G401 (cell line): ENCODE results near the gene ZBTB45. TPM values are rescaled to one million over a fixed set of nuclear protein-coding genes. Genes with fewer than 3 reads are reported as not detected.

Experiments
- DNase-seq: peaks from one replicate; pipeline ENCODE4 v3.0.0-alpha.2; 2015; ENCODE audit warnings: low spot score
- in situ Hi-C: cut with HindIII; loops from 2 replicates; pipeline ENCODE4 v1.10.0; 2016; ENCODE audit warnings: low sequenced_read_pairs, mixed read lengths
- total RNA-seq: library from RNA; depleted of rRNA; stranded (reverse); fragments of >200 nt; shearing (Covaris generic); gene quantifications from 2 replicates; pipeline ENCODE4 v1.2.3, GENCODE V29; 2014; rRNA removed

Gene ZBTB45
- 6.1 and 6.6 TPM in 2 replicates for total RNA-seq

DNA sequence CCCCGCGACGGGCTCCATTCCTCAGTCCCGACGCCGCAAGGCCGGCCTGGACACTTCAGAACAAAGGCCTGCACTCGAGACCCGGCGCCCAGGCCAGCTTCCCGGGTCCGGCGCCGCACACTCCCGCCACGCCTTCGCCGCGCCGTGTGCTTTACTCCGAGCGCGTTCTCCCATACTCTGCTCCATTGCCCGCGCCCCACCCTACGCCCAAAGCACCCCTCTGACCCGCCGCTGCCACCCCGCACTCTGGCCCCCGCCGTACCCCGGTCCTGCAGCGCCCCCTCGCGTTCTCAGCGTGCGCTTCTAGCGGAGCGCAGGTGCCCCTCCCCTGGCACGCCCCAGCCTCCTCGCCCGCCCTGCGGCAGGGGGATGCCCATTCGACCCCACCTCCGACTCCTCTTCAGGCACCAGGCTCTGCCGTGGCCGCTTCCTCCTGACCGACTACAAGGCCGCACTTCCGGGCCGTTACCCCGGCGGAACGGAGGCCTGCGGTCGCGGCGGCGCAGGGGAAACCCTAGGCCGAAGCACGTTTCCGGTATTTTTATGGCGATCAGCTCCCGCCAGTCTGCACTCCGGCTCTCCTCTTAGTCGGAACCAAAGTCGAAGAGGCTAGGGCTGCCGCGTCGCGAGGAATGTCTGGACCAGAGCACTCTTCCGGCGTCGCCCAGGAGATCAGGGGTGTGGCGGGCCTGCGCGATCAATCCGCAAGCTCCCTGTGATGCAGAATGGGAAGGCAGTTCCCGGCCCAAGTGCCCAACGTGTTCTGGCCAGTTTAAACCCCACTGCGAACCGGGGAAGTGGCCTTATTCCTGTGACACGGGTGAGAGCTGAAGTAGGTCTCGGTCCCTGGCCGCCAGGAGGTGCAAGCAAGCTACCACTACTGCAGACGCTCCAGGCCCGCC, at the start of gene ZBTB45:
Gene ZBTB45, minus strand, starts transcription at position 456 of the 902 bp plus-strand sequence. CDS start 2,137 bp downstream, outside the sequence.
- in situ Hi-C loops, result no loop called here
- peak; percentile 96 for DNase-seq

DNA sequence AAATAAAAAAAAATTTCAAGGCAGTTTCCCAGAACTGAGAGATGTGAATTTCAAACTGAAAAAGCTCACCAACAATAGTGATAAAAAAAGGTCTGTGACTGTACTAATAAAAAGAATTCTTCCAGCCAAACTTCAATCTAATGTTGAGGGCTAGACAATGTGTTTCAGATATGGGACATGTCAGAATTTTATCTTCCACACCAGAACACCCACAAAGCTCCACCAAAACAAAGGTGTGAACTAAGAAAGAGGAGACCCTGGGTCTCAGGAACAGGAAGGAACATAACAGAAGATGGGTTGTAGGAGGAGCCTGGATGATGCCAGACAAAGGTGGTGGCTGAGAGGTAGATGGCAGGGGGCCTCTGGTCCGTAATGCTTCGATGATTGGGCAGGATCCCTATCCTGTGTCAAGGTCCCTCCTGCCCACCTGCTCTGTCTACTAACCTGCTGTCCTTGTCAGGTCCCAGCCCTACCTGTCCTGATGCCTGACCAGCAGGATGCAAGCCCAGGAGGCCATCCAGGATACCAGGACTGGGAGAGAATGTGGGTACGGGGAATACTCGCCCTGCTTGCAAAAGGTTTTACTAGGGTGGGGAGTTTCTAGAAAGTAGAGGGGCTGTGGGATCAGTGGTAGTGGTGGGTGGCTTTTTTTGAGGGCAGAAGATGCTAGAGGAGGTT, 49.0 kb upstream of the ZBTB45 start:
- in situ Hi-C loops, result no loop called here
- no peak for DNase-seq

DNA sequence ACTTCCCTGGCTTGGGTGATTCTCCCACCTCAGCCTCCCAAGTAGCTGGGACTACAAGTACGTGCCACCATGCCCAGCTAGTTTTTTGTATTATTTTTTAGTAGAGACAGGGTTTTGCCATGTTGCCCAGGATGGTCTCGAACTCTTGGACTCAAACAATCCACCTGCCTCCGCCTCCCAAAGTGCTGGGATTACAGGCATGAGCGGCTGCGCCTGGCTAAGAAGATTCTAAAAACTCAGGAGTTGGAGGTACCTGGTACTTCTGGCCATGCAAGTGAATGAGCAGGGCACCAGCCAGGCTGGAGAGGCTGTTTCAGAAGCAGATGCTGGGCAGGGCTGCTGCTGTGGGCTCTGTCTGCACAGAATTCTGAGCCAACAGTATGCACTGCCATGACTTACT, 47.4 kb upstream of the ZBTB45 start:
- no peak for DNase-seq
- in situ Hi-C loops, result no loop called here

DNA sequence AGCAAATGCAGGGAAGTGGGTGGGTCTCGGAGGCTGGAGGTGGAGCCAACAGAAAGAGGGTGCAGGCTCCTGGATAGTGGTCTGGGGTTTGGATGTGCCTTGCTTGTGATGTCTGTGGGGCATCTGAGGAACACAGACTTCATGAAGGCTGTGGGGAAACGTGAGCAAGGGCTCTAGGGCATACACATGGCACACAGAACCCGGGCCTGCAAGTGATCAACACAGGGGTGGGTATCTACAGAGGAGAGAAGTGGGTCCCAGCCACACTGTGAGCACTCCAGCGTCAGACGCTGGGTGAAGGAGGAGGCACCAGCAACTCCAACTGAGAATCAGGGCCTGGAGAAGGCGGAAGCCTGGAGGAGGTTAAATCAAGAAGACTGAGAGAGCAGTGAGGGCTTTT, 44.2 kb upstream of the ZBTB45 start:
- DNase-seq, result no peak
- in situ Hi-C loops, result no loop called here

DNA sequence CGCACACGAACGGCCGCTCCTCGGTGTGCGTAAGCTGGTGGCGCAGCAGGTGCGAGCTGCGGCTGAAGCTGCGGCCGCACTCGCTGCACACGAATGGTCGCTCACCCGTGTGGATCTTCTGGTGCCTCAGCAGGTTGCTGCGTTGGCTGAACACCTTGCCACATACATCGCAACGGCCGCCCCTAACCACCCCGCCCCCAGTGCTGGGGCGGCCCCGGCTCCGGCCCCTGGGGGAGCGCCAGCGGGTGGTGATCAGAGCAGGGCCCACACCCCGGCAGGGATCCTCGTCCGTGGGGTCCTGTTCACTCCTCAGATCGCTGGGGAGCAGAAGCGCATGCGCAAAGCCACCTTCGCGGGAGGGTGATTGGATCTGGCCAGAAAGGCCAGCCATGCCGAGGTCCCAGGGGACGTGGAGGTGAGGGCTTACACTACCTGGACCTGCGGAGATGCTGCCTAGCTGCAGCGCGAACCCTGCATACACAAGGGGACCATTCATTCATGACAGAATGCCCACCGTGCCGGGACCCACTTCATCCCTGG, 43.5 kb upstream of the ZBTB45 start:
- in situ Hi-C loops, result no loop called here
- peak; percentile 77 for DNase-seq

DNA sequence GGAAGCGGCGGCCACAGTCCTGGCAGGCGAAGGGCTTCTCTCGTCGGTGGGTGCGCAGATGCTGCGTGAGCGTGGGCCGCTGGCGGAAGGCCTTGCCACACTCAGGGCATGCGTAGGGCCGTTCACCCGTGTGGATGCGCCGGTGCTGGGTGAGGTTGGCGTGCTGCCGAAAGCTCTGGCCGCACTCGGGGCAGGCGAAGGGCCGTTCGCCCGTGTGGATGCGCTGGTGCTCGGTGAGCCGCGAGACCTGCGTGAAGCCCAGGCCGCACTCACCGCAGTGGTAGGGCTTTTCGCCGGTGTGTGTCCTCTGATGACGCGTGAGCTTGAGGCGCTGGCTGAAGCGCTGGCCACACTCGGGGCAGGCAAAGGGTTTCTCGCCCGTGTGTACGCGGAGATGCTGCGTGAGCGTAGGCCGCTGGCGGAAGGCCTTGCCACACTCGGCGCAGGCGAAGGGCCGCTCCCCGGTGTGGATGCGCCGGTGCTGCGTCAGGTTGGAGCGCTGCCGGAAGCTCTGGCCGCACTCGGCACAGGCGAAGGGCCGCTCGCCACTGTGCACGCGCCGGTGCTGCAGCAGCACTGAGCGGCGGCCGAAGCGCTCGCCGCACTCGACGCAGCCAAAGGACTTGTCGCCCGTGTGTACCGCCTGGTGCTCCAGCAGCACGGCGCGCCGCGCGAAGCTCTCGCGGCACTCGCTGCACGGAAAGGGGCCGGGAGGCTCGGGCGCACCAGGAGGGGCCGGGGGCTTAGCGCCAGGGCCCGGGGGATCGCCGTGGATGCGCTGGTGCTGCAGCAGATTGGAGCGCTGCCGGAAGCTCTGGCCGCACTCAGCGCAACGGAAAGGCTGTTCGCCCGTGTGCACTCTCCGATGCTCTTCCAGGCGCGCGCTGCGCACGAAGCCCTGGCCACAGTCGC, 42.8 kb upstream of the ZBTB45 start:
- DNase-seq, result peak; percentile 65
- in situ Hi-C loops, result no loop called here

DNA sequence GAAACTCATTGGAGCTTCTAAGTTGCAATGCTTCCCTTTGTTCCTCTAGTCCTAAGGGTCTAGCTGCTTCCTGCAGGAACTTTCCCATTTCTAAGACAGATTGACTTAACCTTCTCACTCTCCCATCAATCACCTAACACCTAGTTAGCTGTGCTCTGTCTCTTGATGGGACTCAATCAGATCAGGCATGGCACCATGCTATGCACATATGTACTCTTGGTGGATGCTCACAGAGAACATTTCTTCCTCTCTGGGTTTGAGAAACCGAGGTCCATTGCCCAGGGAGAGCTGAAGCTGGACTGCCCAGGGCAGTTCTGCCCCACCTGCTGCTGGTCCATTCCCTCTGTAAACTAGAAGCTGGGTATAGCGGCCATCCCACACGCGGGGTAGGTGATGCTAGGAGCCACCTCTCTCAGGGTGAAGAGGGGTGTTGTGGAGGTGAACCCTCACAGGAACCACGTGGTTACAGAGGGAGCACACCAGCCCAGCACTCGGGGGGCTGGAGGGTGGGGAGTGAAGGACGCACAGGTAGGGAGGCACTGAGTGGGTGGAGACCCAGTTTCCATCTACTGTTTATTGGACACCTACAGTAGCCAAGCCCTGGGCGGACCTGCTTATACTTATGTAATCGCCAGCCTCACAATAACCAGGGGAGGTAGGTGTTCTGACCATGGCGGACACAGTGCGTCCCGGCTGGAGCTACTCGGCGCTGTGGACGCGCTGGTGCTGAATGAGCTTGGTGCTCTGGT, 41.9 kb upstream of the ZBTB45 start:
- DNase-seq, result peak; percentile 56
- in situ Hi-C loops, result no loop called here

DNA sequence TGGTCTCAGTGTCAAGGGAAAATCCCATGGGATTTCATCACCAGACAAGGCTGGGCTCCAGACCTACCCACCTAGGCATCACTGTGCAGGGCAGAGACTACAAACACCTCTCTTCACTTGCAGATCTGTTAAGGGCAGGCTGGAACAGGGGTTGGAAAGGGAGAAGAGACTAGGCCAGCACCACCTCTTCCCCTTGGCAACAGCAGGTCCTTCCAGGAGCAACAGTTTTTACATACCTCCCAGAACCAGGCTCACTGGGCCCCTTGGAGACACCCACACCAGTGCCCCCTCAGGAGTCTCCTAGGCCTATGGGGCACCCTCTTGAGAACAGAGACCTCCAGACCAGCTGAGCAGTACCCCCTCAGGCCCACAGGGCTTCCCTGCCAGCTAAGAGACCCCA, 41.3 kb upstream of the ZBTB45 start:
- DNase-seq, result no peak
- in situ Hi-C loops, result no loop called here

DNA sequence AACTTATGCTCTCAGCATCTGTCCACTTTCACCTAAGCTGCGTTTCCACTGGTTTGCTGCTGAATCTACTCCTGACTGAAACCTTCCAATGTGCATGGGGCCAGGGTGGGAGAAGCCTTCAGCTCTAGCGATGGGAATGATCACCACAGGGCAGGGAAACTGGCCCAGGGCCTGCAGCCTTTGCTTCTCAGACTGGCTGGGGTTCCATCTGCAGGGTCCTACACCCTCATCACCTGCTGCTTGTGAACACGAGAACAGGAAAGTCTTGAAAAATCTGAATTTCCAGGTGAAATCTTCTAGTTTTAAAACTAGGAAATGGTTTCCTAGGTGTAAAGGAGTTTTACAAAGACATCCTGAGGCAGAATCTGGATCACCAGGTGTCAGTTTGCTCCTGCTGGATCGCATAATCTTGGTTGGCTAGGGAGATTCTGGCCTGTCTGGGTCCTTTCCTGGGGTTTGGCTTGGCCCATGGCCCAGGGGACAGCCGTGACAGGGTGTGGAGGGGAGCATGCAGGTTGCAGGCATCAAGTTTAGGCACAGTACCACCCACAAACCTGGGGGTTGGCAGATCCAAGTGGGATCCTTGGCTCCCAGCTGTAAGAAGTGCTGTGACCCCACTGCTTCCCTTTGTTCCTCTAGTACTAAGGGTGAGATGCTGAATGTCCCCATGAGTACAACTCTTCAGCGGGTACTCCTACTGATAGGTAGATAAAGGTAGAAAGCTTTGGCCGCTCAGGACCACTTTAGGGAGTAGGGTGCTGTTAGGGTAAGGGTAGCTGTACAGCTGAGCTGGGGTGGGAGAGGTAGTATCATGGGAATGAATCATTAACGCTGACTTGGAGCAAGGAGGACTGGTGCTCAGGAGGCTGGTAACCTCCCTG, 40.6 kb upstream of the ZBTB45 start:
- in situ Hi-C loops, result no loop called here

DNA sequence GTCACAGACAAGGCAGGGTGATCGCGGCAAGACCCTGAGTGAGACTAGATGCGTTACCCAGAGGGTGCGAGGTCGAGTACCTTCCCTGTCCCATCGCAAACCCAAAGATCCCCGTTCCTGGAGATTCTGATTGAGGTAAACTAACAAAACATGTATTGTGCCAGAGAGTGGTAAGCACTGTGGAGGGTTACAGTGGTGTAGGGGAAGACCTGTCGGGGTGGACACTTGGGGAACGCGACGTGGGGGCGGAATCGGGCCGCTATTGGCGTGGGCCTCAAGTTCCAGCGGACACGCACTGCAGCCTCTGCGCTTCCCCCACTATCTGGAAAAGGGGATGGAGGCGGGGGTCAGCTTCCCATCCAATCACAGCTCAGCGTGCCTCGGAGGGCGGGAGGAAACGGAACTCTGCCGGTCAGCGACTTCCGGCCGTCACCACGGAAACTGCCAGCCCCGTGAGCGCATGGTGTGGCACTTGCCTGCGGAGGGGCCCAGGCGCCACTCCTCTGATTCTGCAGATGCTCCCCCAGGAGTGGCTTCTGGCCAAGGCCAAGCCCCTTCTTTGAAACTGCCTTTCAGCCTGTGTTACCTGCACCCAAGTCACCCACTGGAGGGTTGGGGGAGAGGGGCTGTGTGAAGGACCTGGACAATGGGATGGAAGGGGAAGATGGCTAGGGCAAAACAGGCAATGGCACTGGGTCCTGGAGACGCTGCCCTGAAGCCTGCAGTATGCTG, 39.8 kb upstream of the ZBTB45 start:
- in situ Hi-C loops, result no loop called here

More for the DNA sequence above, 40.6 kb upstream of the ZBTB45 start:
- no peak for DNase-seq

DNA sequence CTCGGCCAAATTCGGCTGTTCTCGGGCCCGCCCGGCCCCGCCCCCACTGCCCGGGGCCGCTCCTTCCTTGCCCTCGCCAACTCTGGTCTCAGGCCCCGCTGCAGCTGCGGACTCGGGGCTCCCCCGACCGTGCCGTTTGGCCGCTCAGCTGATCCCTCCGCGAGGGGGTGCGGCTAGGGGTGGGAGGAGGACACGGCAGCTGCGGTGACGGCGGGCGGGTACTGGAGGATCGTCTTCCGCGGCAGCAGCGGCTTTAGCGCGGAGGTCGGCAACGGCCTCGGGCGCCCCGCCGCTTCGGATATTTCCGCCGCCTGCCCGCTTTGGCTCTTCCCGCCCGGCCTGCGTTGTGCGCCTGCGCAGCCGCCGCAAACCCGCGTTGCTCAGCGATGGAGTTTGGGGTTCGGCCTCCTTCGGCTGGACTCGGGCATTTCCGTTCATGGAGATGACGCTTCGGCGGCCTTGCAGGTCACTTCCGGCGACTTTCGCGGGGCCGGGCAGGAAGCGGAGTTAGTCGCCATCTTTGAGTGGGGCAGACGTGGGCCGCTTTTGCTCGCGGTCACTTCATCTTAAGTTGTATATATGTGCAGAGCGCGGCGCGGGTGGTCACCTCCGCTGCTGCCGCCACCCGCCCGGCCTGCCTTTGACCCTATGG, 39.1 kb upstream of the ZBTB45 start:
- DNase-seq, result peak; percentile 96
- in situ Hi-C loops, result no loop called here

More for the DNA sequence above, 39.8 kb upstream of the ZBTB45 start:
- peak; percentile 93 for DNase-seq

DNA sequence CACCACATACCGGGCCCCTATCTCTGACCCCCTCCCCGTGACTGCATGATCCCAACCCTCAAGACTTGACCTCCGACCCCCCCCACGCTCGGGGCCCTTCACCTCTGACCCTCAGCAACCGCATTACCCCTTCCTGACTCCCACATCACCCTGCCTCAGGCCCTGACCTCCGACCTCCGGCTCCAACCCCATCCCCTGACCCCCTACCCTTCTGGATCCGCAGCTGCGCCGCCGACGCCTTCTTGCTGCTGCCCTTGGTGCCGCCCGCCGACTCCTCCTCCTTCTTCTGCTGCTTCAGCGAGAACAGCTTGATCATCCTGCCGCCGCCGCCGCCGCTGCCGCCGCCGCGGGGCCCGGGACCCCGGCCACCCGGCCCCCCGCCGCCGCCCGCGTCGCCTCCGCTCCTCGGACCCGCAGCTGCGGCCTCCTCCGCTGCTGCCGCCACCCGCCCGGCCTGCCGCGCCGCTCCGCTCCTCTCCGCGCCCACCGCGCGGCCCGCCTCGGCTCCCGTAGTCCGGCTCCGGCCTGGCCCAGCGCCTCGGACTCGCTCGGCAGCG, 38.5 kb upstream of the ZBTB45 start, which contains the start of gene UBE2M:
Gene UBE2M, minus strand, starts transcription at position 546 of the 557 bp plus-strand sequence. Its CDS starts 230 bp downstream, at position 316.
- no peak for DNase-seq
- in situ Hi-C loops, result no loop called here

DNA sequence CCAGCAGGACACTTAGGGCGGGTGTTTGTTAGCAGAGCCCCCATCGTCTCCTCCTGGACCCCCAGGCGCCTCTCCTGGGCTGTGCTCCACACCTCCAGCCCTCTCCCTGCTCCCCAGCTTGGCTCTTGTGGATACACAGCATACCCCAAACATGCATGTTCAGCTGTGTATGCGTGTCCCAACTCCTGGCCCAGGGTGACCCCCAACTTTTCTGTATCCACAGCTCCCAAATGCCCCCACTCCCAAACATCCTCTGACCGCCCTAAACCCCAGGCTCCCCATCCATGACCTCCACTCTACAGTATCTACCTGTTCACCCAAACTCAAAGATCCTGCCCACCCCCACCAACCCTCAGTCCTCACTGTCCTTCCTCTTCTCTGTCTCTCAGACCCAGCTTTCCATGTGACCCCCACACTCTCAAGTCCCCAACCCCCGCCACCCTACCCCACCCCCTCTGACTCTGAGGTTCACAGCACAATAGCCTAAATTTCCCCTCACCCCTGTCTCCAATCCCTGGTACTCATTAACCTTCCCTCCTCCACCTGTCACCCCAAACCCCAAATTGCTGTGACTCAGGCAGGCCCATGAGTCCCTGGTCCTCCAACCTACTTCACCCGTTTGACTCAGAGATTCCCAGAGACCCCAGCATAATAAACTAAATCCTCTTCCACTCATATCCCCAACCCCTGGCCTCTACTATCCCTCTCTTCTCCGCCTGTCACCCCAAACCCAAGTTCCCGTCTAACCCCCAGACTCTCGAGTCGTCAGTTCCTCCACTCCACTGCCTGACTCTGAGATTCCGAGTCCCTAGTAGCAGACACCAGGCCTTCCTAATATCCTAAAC, 37.8 kb upstream of the ZBTB45 start:
- DNase-seq, result no peak
- in situ Hi-C loops, result no loop called here

DNA sequence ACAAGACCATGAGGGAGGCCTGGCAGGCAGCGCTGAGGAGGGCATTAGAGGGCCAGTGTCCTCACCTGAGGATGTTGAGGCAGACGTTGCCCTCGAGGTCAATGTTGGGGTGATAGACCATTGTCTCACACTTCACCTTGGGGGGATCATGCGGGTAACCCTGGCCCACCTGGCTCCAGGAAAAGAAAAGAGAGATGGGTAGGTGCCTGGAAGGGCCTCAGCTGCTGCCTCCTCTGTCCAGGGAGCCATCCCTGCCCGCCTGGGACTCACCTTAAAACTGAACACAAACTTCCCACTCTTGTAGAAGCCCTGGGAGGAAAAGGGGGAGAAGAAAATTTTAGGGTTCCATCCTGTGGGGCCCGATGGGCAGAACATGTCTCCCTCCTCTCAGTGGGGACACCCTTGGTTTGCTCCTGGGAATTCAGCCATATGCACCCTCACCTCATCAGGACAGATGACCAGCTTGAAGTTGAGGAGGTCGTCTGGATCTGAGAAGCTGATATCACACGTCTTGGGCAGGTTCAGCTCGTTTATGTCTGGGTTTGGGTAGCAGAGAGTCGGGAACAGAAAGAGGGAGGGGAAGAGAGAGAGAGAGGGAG, 37.1 kb upstream of the ZBTB45 start:
- in situ Hi-C loops, result no loop called here
- no peak for DNase-seq
